H1 (cell line): ENCODE results near the gene ADAMTS16. TPM values are rescaled to one million over a fixed set of nuclear protein-coding genes. Genes with fewer than 3 reads are reported as not detected.

Experiments used
- BACH1 ChIP-seq: IDR thresholded peaks from 2 replicates; pipeline ENCODE4 v1.6.1; 2012; ENCODE audit warnings: low read length, improper control_type of control experiment
- CBX8 ChIP-seq: fragments of 300-800, 300-1000 bp; sonication (generic); IDR thresholded peaks from 2 replicates; pipeline ENCODE4 v1.7.1; 2016; ENCODE audit warnings: low read depth, low read length, borderline replicate concordance
- CTCF ChIP-seq, 3 experiments: IDR thresholded peaks; 1 replicate in 2 of 3; 2 replicates in 1 of 3; pipeline versions ENCODE4 v1.5.1 to v1.6.1; 2011; ENCODE audit warnings: low read length in 3 of 3, mild to moderate bottlenecking in 3 of 3, inconsistent platforms in 2 of 3, low read depth in 1 of 3, moderate library complexity in 1 of 3; ENCODE audit not compliant: insufficient read depth in 1 of 3; ENCODE audit errors: control extremely low read depth in 1 of 3
- POLR2A ChIP-seq, 2 experiments: IDR thresholded peaks; 1 replicate in 1 of 2; 2 replicates in 1 of 2; pipeline ENCODE4 v1.6.1; 2011; ENCODE audit warnings: low read depth in 2 of 2, low read length in 2 of 2, mild to moderate bottlenecking in 2 of 2; ENCODE audit errors: control extremely low read depth in 1 of 2
- SP1 ChIP-seq: IDR thresholded peaks from 2 replicates; pipeline ENCODE4 v1.6.1; 2011; ENCODE audit warnings: low read depth, low read length
- SP4 ChIP-seq: IDR thresholded peaks from 2 replicates; pipeline ENCODE4 v1.6.1; 2012; ENCODE audit warnings: low read length, inconsistent platforms
- TCF12 ChIP-seq: IDR thresholded peaks from 2 replicates; pipeline ENCODE4 v1.6.1; 2011; ENCODE audit warnings: low read depth, mild to moderate bottlenecking, low read length
- YY1 ChIP-seq: IDR thresholded peaks from 2 replicates; pipeline ENCODE4 v1.6.1; 2011; ENCODE audit warnings: low read depth, mild to moderate bottlenecking, low read length
- polyA plus RNA-seq, 7 experiments: library from polyadenylated mRNA; depleted of rRNA in 3 of 7; stranded (reverse) in 5 of 7; unstranded in 2 of 7; fragments of >200 nt in 5 of 7; fragments of 200-250 nt in 2 of 7; gene quantifications; 1 replicate in 5 of 7; 2 replicates in 1 of 7; 4 replicates in 1 of 7; pipeline versions ENCODE4 v1.2.1 to v1.2.3, GENCODE V29; 2011 to 2013; ENCODE audit warnings: missing spikeins in 2 of 7, mixed read lengths in 2 of 7
- total RNA-seq: library from RNA; stranded (reverse); fragmentation: NEBNext Ultra II Directional; extraction: Animal tissue kit (Norgen Biotek cat#: 25700); gene quantifications from 2 replicates; pipeline ENCODE4 v1.2.1, GENCODE V29; 2021

The ADAMTS16 gene
- total and polyA plus RNA-seq, 2 of the 8 experiments (the other 6 are each of a cell fraction or from before 2014, with no cell fraction given) = 3.7 to 16.0 TPM

GRCh38 chr5:5191906-5192305 is 51.8 kb downstream of the ADAMTS16 start (continued):
- TF ChIP-seq SP4 = no peak
- no peak for TF ChIP-seq BACH1
- no peak for TF ChIP-seq CTCF (IDR thresholded peaks at IDR 0.05; ENCODE audit: control extremely low read depth in 1 of 3, insufficient read depth in 1 of 3, low read depth in 1 of 3, low read length in 3 of 3)
- TF ChIP-seq CBX8 = no peak
- TF ChIP-seq YY1 = no peak
- TF ChIP-seq SP1 = no peak
- TF ChIP-seq TCF12 = no peak
- no peak for TF ChIP-seq POLR2A (IDR thresholded peaks at IDR 0.05; ENCODE audit: control extremely low read depth in 1 of 2, low read depth in 2 of 2, low read length in 2 of 2)
- TF ChIP-seq, all 59 proteins: peak for 0
